Body of pancreas (tissue), 4 donors: ENCODE measurements around the gene CLDN34.

Experiments used
- POLR2A ChIP-seq, 3 donors: fragments of 450-650 bp; IDR thresholded peaks; one replicate each; pipeline ENCODE4 v1.6.1; 2016; ENCODE audit warnings: antibody characterized with exemption in 3 of 3, mild to moderate bottlenecking in 2 of 3
- TF ChIP-seq, protein P1 (sequence below), 7 experiments: fragments of 450-650 bp in 4 of 7; fragments of 200-600 bp in 3 of 7; sonication (generic) in 3 of 7; IDR thresholded peaks; one replicate each; pipeline ENCODE4 v1.5.1; 2016 to 2019; ENCODE audit warnings: antibody characterized with exemption in 7 of 7

DNA sequence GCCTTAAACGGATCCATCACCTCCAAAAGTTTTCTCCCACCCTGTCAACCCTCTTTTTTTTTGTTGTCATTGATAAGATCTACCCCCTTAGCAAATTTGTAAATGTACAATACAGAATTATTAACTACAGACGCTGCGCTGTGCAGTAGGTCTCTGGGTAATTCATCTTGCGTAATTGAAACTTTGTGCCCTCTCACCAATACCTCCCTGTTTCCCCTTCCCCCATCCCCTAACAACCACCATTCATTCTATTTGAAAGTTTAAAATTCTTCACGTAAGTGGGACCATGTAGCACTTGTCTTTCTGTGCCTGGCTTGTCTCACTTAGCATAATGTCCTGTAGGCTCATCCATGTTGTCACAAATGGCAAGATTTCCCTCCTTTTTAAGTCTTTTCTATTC, 45.8 kb upstream of the CLDN34 start:
- TF ChIP-seq, protein P1, sequence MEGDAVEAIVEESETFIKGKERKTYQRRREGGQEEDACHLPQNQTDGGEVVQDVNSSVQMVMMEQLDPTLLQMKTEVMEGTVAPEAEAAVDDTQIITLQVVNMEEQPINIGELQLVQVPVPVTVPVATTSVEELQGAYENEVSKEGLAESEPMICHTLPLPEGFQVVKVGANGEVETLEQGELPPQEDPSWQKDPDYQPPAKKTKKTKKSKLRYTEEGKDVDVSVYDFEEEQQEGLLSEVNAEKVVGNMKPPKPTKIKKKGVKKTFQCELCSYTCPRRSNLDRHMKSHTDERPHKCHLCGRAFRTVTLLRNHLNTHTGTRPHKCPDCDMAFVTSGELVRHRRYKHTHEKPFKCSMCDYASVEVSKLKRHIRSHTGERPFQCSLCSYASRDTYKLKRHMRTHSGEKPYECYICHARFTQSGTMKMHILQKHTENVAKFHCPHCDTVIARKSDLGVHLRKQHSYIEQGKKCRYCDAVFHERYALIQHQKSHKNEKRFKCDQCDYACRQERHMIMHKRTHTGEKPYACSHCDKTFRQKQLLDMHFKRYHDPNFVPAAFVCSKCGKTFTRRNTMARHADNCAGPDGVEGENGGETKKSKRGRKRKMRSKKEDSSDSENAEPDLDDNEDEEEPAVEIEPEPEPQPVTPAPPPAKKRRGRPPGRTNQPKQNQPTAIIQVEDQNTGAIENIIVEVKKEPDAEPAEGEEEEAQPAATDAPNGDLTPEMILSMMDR (IDR thresholded peaks at IDR 0.05): no peak
- TF ChIP-seq POLR2A (IDR thresholded peaks at IDR 0.05): no peak
